AG04450 (cell line): ENCODE measurements around the gene JTB. TPM values are rescaled to one million over a fixed set of nuclear protein-coding genes. Genes with fewer than 3 reads are reported as not detected.

ENCODE experiments used
- CTCF ChIA-PET: fragments of 300-600, 350-600 bp; formaldehyde crosslinking; extraction: SDS; loops from one replicate; lab custom pipeline; 2022; ENCODE audit warnings: antibody characterized with exemption, inconsistent platforms; lab: Charles Lee
- POLR2A ChIA-PET: fragments of 350-600 bp; formaldehyde crosslinking; extraction: SDS; loops from one replicate; lab custom pipeline; 2021; ENCODE audit warnings: antibody characterized with exemption, inconsistent platforms; lab: Yijun Ruan, JAX
- DNase-seq: peaks from one replicate; pipeline ENCODE4 v3.0.0-alpha.2; 2011; ENCODE audit warnings: low read depth, low spot score
- H3K27ac ChIP-seq: one replicate; pipeline ENCODE4 v1.5.1; 2012; ENCODE audit warnings: low read depth, low read length, control low read depth
- H3K27me3 ChIP-seq: one replicate; pipeline ENCODE4 v1.6.0; 2012; ENCODE audit warnings: low read length; ENCODE audit not compliant: control insufficient read depth, insufficient read depth
- H3K4me3 ChIP-seq: 2 replicates; pipeline ENCODE4 v1.5.1; 2011; ENCODE audit warnings: mild to moderate bottlenecking, low read depth, low read length, control low read depth
- H3K9me3 ChIP-seq: 2 replicates; pipeline ENCODE4 v1.5.1; 2012; ENCODE audit warnings: low read length; ENCODE audit not compliant: control insufficient read depth, insufficient read depth
- CTCF ChIP-seq: IDR thresholded peaks from 2 replicates; pipeline ENCODE4 v1.5.1; 2011; ENCODE audit warnings: low read depth, low read length, control low read depth, inconsistent platforms
- polyA plus RNA-seq: library from polyadenylated mRNA; depleted of rRNA; stranded (reverse); fragments of >200 nt; gene quantifications from 2 replicates; pipeline ENCODE4 v1.2.3, GENCODE V29; 2011

JTB gene
- polyA plus RNA-seq, 1 experiment = 160 TPM

GRCh38 chr1:153963850-153964331 is 13.6 kb downstream of the JTB start:
- H3K27ac ChIP-seq = peak overlapping the region; percentile 84
- DNase-seq = no peak

GRCh38 chr1:153963030-153963849 is 14.2 kb downstream of the JTB start, which contains the start of gene SLC39A1:
Gene SLC39A1, minus strand, starts transcription at chr1:153963537. Its CDS starts 822 bp downstream, at chr1:153962715.
- ChIA-PET POLR2A (interaction anchor here (0.5 to 3.3 kb wide), 9 partner anchors 14 to 336 kb away, joined by 3 to 26 read pairs (median 5); partner anchors contain the start of genes DENND4B, JTB, RAB13 and RPS27), CTCF (interaction anchor here (1.2 to 2.0 kb wide), 3 partner anchors 16 to 23 kb away, joined by 5 to 9 read pairs (median 9); partner anchors contain the start of genes DENND4B and RAB13)
- TF ChIP-seq CTCF = no peak
- Histone ChIP-seq H3K27ac (peak within 1 kb of the TSS; percentile 84), H3K27me3 (no peaks in the 10 kb centered on the region), H3K4me3 (peak within 1 kb of the TSS; percentile 90), H3K9me3 (no peaks in the 10 kb centered on the region; the same call in 1 of the 2 replicates)
- peak; percentile 88 for DNase-seq

More at GRCh38 chr1:153963850-153964331, 13.6 kb downstream of the JTB start:
- Histone ChIP-seq H3K27me3 (no peaks in the 10 kb centered on the region), H3K9me3 (no peaks in the 10 kb centered on the region; the same call in 1 of the 2 replicates), H3K4me3 (peak overlapping the region; percentile 90)
- ChIA-PET POLR2A (interaction anchor here (0.6 to 3.3 kb wide), 6 partner anchors 13 to 158 kb away, joined by 3 to 26 read pairs (median 4); partner anchors contain the start of genes JTB, RAB13 and RPS27), CTCF (interaction anchor here (1.0 to 2.0 kb wide), 3 partner anchors 17 to 165 kb away, joined by 3 to 9 read pairs (median 9); partner anchors contain the start of genes DENND4B and RAB13)
- no peak for TF ChIP-seq CTCF

GRCh38 chr1:153962088-153963029 is 15.1 kb downstream of the JTB start:
- peak overlapping the region; percentile 90 for H3K4me3 ChIP-seq
- TF ChIP-seq CTCF = no peak
- CTCF ChIA-PET = interaction anchor here (0.6 to 2.0 kb wide), 5 partner anchors 10 to 337 kb away, joined by 3 to 9 read pairs (median 5); partner anchors contain the start of genes DENND4B and RAB13
- no peaks in the 10 kb centered on the region for H3K27me3 ChIP-seq
- peak overlapping the region; percentile 83 for H3K27ac ChIP-seq
- DNase-seq = no peak
- no peaks in the 10 kb centered on the region; the same call in 1 of the 2 replicates for H3K9me3 ChIP-seq
- POLR2A ChIA-PET = interaction anchor here (0.5 to 3.3 kb wide), 5 partner anchors 15 to 57 kb away, joined by 5 to 26 read pairs (median 11); partner anchors contain the start of genes DENND4B, JTB, RAB13 and RPS27

GRCh38 chr1:153961421-153961820 is 16.1 kb downstream of the JTB start:
- Histone ChIP-seq H3K4me3 (peak overlapping the region; percentile 90), H3K9me3 (no peaks in the 10 kb centered on the region; the same call in 1 of the 2 replicates), H3K27me3 (no peaks in the 10 kb centered on the region), H3K27ac (no peak overlapping the region)
- no peak for DNase-seq
- ChIA-PET POLR2A (interaction anchor here (3.3 kb wide), 1 partner anchor 16 kb away, joined by 26 read pairs; the partner anchor contains the start of gene JTB), CTCF (interaction anchor here (1.2 kb wide), 2 partner anchors 15 to 25 kb away, joined by 3 to 5 read pairs; partner anchors contain the start of genes DENND4B and RAB13)
- TF ChIP-seq CTCF = no peak
